GM19193 (cell line): ENCODE data around the gene PRKCE.

Source experiments
- POLR2A ChIP-seq: IDR thresholded peaks from 4 replicates; pipeline ENCODE4 v1.6.1; 2011; ENCODE audit not compliant: insufficient read depth, insufficient read length; ENCODE audit errors: extremely low read depth

PRKCE gene

DNA sequence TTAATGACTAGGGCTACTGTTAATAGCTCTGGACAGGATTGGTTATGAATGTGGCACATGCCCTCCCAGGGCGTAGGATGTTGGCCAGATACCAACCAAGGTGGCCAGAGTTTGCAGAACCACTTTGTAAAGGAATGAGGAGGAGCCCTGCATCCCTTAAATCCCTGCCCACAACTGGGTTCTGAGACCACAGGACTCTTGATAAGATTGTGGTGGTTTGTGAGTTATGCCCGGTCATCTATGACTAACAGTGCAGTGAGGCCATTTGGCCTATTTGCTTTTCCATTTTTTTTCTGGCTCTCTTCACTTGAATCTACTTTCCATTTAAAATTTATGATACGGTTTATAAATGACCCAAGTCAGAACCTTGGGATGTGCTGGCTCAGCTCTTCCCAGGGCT, 294.5 kb downstream of the PRKCE start:
- TF ChIP-seq POLR2A, result no peak

DNA sequence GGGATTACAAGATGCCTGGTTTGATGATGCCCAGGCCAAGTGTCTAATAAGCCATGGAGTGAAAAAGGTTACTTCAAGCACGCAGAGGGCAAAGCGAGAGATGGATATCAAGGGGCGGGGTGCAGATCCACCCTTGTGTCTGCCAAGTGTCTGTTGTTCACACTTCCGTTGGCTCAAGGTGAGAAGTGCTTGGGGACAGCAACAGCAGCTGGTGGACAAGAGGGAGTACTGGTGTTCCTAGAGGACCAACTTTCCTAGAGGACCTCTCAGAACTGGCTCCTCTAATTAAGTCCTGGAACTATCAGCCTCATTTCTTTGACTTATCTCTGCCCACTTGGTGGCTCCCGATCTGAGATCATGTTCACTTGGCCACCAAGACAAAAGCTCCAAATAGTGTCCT, 299.1 kb downstream of the PRKCE start:
- TF ChIP-seq POLR2A, result no peak

DNA sequence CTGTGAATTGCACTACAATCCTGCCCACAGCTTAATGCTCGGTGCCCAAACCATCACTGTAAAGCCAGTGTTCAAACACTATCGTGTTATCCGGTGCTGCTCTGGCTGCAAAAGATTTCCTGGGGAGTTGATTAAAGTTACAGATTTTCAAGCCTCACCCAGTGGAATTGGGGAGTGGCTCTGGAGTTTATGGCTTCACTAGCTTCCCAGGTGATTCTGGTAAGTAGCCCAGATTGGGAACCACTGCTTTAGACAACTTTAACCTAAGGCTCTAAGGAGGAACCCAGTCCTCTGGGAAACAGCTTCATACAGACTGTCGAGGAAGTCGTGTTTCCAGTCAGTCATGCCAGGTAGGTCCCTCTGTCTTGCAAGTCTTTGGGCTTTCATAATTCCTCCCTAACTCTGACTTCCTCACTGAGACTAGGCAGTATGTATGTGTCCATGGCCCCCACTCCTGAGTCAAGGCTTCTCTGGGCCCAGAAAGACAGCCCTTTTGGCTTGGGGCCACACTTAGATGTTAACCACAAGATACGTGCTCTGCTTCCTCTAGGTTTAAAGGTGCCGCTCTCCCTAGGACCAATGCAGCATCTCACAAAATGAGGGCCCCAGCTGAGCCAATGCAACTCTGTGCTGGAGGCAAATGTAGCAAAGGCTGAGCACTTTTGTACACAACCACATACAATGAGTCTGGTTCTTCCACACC, 299.7 kb downstream of the PRKCE start:
- no peak for TF ChIP-seq POLR2A

DNA sequence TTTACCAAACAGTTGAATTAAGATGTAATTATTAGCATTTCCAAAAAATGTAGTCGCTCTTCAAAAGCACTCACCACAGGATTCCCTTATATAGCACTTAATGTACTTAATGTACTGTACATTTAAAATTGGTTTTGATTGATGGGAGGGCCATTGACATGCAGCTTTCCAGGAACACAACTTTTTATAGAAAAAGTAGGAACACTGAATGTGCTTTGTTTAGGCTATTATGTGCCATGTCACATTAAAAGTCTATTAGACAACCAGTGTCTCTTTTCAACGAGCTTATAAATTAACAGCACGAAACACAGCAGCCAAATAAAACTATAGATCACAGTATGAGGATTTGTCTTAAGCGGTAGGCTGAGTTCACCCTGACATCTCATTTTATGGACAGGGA, 301.1 kb downstream of the PRKCE start:
- TF ChIP-seq POLR2A, result no peak

DNA sequence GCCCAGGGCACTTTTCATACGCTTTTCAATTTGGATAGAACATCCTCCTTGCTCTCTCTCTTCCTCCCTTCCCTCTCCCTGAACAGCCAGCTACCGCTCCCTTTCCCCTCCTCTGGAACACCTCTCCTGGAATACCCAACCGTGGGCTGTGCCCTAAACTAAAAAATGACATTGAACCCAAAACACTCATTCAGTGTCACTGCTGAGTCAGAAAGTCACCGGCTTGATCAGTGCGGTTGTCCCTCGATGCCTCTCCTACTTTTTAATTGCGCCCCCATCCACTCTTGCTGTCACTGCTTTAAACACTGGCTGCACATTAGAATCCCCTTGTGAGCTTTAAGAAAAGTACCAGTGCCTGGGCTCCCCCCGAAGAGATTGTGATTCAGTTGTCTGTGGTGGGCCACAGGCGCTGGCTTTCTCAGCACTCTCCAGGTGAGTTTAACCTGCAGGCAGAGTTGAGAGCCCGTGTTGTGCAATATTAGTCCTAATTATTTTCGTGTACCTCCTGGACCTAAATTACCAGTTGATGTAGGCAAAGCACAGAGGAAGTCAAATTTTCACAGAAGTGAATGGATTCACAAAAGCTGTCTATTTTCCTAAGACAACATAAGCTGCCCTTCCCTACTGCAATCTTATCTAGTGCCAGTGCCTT, 302.0 kb downstream of the PRKCE start:
- no peak for TF ChIP-seq POLR2A

DNA sequence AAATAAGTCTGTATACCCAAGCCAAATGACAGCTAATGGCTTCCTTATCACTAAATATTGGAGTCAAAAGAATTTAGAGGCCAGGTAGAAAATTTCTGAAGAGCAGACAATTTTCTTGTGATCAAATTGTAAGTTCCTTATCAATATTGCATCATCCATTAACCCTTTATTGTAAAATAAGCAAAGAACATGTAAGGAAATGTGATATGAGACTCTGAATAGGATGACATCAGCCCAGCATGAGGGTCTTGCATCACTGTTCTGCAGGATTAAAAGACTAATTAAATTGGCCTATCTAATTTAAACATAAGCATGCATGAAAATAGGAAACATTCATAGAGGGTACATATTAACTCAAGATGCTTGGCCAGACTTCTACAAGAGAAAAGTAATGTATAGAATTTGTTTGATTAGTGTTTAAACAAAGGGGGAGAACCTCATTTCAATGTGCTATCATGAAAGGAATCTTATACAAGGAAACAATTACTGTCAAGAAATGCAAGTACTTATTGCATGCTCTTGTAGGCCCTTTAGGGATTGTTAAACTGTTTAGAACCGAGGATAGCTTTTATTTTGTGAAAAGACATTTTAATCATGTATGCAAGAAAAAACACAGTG, 302.9 kb downstream of the PRKCE start:
- no peak for TF ChIP-seq POLR2A

DNA sequence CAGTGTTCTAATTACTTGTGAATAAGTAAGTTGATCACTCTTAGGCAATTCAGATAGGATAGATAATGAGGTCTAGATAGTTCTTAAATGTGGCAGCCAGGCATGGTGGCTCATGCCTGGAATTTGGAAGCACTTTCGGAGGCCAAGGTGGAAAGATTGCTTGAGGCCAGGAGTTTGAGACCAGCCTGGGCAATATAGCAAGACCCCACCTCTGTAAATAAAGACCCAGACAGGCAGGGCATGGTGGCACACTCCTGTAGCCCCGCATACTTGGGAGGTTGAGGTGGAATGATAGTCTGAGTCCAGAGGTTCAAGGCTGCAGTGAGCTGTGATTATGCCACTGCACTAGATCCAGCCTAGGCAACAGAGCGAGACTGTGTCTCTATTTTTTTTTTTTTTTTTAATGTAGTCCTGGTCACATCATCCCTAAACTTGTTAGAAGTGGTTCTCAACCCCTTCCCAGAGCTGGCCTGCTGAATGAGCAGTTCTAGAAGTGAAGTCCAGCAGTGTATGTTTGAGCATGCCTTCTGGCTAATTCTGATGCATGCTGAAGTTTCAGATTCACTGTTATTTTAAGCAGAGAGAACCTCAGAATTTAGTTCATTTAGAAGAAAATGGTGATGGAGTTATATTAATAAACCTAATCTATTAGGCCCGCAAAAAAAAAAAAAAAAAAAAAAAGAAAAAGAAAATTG, 306.2 kb downstream of the PRKCE start:
- TF ChIP-seq POLR2A, result no peak

DNA sequence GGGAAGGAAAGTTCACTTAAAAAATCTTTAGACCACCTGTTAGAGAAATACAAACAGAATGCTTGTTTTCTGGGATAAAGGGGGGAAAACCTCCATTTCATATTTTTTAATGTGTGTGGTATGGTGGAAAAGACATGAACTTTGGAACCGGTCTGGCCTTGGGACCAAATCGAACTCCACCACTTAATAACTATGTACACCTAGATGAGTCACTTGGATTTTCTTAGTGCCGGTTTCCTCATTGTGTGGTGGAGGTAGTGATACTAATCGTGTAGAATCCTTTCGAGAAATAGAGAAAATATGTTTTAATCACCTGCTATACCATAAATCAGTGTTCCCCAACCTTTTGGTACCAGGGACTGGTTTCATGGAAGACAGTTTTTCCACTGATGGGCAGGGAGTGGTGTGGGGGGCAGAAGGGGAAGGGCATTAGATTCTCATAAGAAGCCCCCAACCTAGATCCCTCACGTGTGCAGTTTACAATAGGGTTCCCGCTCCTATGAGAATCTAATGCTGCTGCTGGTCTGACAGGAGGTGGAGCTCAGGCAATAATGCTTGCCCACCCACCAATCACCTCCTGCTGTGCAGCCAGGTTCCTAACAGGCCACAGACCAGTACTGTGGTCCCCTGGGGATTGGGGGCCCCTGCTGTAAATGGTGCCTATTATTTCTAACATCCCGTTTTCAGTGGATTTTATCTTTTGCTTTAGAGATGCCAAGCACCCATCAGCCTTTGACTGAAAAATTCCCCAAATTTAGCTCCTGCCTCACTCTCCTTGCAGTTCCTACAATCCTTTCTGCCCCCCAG, 308.8 kb downstream of the PRKCE start:
- TF ChIP-seq POLR2A, result no peak

DNA sequence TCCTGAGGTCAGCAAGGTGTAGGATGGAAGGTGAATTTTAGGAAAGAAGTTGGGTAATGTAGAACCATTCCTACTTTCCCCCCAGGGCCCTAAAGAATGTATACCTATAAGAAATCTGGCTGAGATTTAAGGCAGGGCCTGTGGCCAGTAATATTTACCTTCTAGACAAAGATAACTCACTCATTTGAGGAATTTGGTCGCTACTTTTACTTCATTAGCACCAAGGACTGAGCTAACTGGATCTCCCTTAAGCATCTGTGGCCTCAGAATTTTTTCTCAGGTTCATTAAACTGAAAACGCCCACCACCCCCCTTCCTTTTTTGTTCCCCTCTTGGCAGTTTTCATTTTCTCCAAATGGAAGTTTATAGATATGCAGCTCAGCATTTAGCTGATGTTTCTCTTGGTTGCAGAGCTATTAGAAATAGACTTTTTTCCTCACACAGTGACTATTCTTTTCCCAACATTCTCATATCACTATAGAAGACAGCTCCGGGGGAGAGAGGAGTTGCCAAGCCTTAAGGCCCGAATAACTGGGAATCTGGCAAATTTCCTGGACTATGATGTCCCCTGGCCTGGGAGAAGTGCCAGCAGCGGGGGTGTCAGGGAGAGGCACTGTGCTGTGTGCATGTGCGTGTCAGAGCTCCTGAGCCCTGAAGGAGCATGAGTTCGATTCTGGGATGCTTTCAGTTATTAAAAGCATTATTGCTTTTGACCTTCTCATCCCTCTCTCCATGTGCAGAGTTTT, 310.9 kb downstream of the PRKCE start:
- no peak for TF ChIP-seq POLR2A

DNA sequence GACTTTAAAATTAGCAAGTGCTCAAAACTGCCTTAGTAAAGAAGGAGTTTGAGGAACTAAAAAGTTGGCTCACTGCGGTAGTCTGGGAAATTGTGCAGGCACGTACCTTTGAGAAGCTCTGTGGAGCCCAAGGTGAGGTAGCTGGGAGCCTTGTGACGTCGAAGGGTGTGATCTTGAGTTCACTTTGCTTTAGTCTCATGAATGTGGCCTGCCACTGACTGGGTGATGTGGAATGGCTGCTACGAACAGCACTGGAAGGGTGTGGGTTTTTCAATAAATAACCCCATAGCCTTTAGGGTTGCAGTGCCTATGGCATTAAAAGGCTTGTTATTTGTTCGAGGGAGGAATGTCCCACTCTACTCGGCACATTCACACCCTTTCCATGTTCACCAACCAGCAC, 312.3 kb downstream of the PRKCE start:
- no peak for TF ChIP-seq POLR2A

DNA sequence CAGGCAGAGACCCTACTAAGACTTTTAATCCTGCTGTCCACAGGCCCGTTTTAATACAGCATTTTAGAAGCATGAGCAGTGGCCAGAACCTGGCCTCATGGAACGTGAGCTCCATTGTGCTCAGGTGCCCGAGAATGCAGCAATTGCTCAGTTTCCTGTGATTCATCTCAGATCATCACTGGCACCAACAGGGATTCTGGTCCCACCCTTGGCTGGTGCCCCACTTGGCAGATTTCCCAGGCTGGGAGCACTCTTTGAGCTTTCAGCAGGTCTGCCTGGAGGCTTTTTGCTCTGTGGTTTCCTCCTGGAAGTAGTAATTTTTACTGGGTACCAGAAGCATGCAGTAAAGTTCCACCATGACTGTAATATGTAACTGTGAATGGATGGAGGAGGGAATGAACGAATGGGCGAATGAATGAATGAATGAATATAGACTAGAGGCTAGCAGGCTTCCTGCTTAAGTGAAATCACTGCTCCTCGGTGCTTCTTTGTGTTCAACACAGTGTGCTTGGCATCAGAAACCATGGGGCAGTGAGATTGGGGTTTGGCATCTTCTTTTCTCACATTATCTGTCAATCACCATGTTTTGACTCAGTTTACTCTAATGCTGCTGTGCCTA, 312.9 kb downstream of the PRKCE start:
- TF ChIP-seq POLR2A, result no peak

DNA sequence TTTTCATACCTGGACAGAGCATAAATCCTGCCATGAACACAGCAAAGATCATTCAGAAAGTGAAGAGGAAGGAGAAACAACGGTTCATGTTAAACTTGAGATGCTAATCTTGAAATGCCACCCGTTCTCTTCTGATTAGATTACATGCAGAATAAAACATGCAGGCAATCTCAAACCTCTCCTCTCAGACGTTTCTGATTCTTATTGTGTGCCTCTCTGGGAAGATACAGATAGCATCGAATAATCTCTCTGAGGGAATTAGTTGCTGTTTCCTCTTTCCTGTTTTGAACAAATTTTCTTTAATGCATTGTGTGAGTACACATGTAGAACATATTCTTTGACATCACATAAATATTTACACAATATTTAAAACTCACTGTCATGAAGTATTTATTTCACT, 313.4 kb downstream of the PRKCE start:
- no peak for TF ChIP-seq POLR2A

DNA sequence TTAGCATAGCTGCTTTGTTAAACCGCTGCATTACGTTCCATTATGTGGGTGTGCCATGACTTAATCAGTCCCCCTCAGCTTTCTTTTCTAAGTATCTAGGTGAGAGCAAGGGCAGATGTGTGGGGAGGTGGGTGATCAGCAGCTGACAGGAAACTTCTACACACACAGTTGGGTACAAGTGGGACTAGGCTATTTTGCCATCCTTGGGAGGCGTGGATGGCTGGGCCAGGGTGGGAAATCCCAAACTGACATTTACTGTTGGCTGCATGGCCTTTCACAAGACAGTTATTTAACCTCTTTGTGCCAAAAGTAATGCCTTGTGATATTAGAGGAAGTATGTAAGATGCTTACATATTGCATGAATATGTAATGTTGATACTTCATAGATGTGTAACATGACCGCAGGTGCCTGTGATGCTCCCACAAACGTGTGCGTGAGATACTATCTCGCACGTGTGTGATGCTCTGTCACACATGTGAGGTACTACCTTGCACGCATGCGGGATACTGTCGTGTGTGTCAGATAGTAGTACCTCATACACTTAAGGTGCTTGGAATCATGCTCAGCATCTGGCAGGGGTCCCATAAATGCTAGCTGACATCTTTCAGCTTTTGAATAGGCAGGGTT, 314.5 kb downstream of the PRKCE start:
- no peak for TF ChIP-seq POLR2A

DNA sequence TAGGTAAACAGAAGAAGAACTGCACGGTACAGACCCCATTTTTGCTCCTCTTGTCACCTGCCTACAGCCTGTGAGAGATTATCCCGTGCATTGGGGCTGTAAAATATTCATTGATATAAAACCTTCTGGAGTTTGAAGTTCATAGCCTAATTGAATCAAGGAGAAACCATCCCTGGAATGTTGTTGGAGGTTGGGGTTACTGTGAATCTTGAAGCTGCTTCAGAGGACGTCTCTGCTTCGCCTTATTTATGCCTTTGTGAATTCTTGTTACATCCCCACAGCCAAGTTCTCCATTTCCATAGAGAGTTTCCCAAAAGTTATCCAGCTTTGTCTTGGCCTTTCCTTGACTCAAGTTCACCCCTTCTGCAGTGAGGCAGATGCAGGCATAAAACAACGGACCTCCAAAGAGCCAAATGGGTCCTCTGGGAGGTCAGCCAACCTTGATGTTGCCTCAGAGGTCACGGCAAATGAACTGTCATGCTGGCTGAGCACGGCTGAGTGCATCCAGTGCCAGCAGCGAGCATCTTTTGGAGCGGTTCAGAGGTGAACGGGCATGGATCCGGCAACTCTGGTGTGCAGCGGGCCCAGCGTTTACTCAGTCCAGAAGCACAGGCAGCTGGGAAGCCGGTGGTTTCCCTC, 317.6 kb downstream of the PRKCE start:
- TF ChIP-seq POLR2A, result no peak

DNA sequence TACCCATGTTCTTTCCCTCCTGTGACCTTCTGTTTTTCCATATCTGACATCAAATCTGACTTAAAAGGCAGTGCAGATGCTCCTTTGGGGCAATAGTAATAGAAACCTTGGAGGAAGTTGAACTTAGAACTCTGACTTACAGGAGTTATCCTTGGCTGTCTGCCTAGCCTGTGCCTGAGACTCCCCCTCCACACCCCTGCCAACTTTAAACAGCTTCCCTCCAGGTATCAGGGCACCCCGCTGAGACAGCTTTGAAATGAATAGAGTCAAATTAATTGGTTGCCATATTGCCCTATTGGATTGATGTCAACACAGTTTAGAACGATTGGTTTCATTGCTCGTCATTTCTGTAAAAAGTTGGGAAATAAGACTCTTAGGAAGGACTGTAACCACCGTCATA, 322.0 kb downstream of the PRKCE start:
- no peak for TF ChIP-seq POLR2A
